HAP-1 (cell line): ENCODE measurements around the gene CEP290.
A peak's percentile ranks its signal among the peaks of the same experiment; 100 is the strongest.

Experiments used
- DNase-seq, 2 experiments: peaks; one replicate each; pipeline ENCODE4 v3.0.0-alpha.2; 2016 to 2020; ENCODE audit warnings: low spot score in 2 of 2
- H3K27me3 ChIP-seq: fragments of 250-450 bp; sonication (Bioruptor Pico); 2 replicates; pipeline ENCODE4 v1.5.1; 2020; ENCODE audit warnings: low read depth, mild to moderate bottlenecking, moderate library complexity
- H3K36me3 ChIP-seq: fragments of 250-450 bp; sonication (Bioruptor Pico); replicated peaks from 2 replicates; pipeline ENCODE4 v1.5.1; 2020; ENCODE audit warnings: mild to moderate bottlenecking
- H3K4me1 ChIP-seq: fragments of 250-450 bp; sonication (Bioruptor Pico); 2 replicates; pipeline ENCODE4 v1.5.1; 2020; ENCODE audit warnings: mild to moderate bottlenecking
- H3K4me3 ChIP-seq: fragments of 250-450 bp; sonication (Bioruptor Pico); 2 replicates; pipeline ENCODE4 v1.5.1; 2020; ENCODE audit warnings: mild to moderate bottlenecking, moderate library complexity
- H3K9me3 ChIP-seq: fragments of 250-450 bp; sonication (Bioruptor Pico); 2 replicates; pipeline ENCODE4 v1.5.1; 2020; ENCODE audit warnings: mild to moderate bottlenecking, moderate library complexity
- in situ Hi-C: fragments of 300-500 bp; cut with MboI; formaldehyde crosslinking; loops from 3 replicates; pipeline ENCODE4 v1.14.3; 2020; ENCODE audit warnings: low sequenced_read_pairs, inconsistent platforms, mixed read lengths

CEP290 gene, protein sequence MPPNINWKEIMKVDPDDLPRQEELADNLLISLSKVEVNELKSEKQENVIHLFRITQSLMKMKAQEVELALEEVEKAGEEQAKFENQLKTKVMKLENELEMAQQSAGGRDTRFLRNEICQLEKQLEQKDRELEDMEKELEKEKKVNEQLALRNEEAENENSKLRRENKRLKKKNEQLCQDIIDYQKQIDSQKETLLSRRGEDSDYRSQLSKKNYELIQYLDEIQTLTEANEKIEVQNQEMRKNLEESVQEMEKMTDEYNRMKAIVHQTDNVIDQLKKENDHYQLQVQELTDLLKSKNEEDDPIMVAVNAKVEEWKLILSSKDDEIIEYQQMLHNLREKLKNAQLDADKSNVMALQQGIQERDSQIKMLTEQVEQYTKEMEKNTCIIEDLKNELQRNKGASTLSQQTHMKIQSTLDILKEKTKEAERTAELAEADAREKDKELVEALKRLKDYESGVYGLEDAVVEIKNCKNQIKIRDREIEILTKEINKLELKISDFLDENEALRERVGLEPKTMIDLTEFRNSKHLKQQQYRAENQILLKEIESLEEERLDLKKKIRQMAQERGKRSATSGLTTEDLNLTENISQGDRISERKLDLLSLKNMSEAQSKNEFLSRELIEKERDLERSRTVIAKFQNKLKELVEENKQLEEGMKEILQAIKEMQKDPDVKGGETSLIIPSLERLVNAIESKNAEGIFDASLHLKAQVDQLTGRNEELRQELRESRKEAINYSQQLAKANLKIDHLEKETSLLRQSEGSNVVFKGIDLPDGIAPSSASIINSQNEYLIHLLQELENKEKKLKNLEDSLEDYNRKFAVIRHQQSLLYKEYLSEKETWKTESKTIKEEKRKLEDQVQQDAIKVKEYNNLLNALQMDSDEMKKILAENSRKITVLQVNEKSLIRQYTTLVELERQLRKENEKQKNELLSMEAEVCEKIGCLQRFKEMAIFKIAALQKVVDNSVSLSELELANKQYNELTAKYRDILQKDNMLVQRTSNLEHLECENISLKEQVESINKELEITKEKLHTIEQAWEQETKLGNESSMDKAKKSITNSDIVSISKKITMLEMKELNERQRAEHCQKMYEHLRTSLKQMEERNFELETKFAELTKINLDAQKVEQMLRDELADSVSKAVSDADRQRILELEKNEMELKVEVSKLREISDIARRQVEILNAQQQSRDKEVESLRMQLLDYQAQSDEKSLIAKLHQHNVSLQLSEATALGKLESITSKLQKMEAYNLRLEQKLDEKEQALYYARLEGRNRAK (N-terminal part only)

GRCh38 chr12:88141774-88142609 is at the start of gene CEP290, which contains the start of gene TMTC3:
CEP290 (minus strand) TSS chr12:88142088; CDS start chr12:88141307, 781 bp downstream.
TMTC3 (plus strand) TSS chr12:88142307; CDS start chr12:88148316, 6,009 bp downstream.
- Histone ChIP-seq H3K4me1 (peaks cover 28% of the 10 kb centered on the region), H3K27me3 (no peaks in the 10 kb centered on the region), H3K4me3 (peak within 1 kb of the TSS; percentile 80), H3K9me3 (no peaks in the 10 kb centered on the region), H3K36me3 (no peaks in the 10 kb centered on the region; the same call in 1 of the 2 replicates)
- in situ Hi-C loops: loop anchor here (10.0 to 25.0 kb wide), 2 partner anchors 423 to 845 kb away; no protein-coding TSS in a partner anchor
- peak; percentile 94 to 97 for DNase-seq

DNA sequence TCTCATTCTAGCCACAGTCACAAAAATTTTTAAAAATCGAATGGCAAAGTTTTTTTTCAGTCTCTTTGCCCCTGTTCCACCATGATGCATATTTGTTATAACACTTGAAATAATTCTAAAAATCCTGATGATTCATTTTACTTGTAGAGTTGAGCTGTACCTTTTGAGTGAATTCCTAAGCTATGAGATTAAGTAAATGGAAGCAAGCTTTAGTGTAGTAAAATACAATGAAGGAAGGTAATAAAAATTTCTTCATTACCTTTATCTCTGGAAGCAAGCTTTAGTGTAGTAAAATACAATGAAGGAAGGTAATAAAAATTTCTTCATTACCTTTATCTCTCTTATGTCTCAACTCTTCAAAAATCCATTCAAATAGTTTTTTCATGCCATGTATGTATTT is 46.3 kb upstream of the CEP290 start:
- Histone ChIP-seq H3K36me3 (no peaks in the 10 kb centered on the region), H3K9me3 (no peaks in the 10 kb centered on the region), H3K27me3 (no peaks in the 10 kb centered on the region), H3K4me3 (no peak overlapping the region), H3K4me1 (peaks cover 8% of the 10 kb centered on the region; the same call in 1 of the 2 replicates)
- no peak for DNase-seq
- in situ Hi-C loops: no loop called here

DNA sequence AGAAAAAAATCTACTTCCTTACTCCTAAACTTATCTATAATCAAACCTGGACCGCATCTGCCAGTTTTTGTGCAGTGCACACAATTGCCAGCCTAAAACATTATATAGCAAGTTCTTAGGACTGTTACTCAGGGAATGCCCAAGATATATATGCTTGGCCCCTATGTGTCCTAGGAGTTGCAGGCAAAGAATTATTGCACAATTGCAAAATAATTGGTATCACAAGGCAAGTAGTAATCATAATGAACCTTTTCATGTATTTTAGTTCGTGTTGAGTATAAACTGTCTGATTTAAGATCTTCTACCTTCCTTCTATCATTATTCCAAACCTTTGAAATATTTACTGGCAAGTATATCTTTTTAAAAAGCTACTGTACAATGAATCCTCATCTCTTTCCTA is 45.7 kb upstream of the CEP290 start:
- H3K36me3 ChIP-seq: no peaks in the 10 kb centered on the region
- H3K27me3 ChIP-seq: no peaks in the 10 kb centered on the region
- no peak overlapping the region for H3K4me3 ChIP-seq
- H3K4me1 ChIP-seq: peaks cover 11% of the 10 kb centered on the region
- DNase-seq: no peak
- in situ Hi-C loops: no loop called here
- H3K9me3 ChIP-seq: no peaks in the 10 kb centered on the region

GRCh38 chr12:88185988-88186387 is 44.1 kb upstream of the CEP290 start:
- in situ Hi-C loops: no loop called here
- Histone ChIP-seq H3K4me1 (peaks cover 11% of the 10 kb centered on the region), H3K27me3 (no peaks in the 10 kb centered on the region), H3K9me3 (no peaks in the 10 kb centered on the region), H3K36me3 (no peaks in the 10 kb centered on the region), H3K4me3 (no peak overlapping the region)
- no peak for DNase-seq

DNA sequence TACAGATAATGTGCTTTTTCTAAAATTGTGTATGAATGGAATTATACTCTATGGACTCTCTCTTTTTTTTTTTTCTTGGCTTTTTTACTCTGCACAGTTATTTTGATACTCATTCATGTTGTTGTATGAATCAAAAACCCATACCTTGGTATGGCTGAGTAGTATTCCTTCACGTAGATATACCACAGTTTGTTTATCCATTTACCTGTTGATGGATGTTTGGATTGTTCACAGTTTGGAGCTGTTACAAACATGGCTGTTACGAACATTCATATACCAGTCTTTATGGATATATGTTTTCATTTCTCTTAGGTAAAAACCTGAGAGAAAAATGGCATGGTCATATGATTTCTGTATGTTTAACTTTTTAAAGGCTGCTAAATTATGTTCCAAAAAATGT is 43.4 kb upstream of the CEP290 start:
- in situ Hi-C loops: no loop called here
- Histone ChIP-seq H3K36me3 (no peaks in the 10 kb centered on the region), H3K4me3 (no peak overlapping the region), H3K4me1 (peaks cover 11% of the 10 kb centered on the region), H3K27me3 (no peaks in the 10 kb centered on the region), H3K9me3 (no peaks in the 10 kb centered on the region)
- DNase-seq: no peak

DNA sequence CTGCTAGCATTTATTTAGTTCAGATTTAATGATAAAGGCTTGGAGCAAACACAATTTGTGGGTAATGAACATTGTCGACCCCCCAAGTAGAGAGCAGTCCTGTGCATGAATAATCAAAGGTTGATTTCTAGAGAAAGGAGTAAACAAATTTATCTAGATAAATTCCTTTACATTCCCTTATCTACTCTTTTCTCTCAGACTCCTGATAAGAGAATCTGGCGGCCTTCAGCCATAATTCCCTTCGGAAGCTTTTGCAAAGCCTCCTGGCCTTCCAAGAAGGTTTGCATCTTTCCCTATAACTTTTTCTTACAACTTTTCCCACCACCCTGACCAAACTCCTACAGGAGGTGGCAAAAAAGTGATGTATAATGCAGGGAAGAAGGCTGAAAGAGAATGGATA is 42.3 kb upstream of the CEP290 start:
- peaks cover 11% of the 10 kb centered on the region for H3K4me1 ChIP-seq
- in situ Hi-C loops: no loop called here
- no peaks in the 10 kb centered on the region for H3K27me3 ChIP-seq
- no peak for DNase-seq
- H3K9me3 ChIP-seq: no peaks in the 10 kb centered on the region
- H3K4me3 ChIP-seq: no peak overlapping the region
- no peaks in the 10 kb centered on the region for H3K36me3 ChIP-seq

DNA sequence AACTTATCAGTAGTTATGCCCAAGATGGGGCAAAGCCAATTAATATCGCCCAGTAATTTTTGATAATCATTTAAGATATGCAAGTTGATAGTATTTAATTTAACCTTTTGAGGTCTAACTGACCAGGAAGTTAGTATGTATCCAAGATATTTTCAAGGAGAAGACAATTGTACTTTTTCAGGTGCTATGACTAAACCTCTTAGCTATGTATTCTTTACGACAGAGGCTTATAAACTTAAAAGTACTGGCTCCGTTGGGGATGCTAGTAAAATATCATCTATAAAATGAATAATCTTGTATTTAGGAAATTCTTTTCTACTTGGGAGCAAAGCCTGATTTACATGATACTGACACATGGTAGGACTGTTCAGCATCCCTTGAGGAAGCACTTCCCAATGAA is 40.5 kb upstream of the CEP290 start:
- Histone ChIP-seq H3K9me3 (no peaks in the 10 kb centered on the region), H3K36me3 (no peaks in the 10 kb centered on the region), H3K4me1 (peaks cover 5% of the 10 kb centered on the region), H3K27me3 (no peaks in the 10 kb centered on the region), H3K4me3 (no peak overlapping the region)
- in situ Hi-C loops: no loop called here
- no peak for DNase-seq

DNA sequence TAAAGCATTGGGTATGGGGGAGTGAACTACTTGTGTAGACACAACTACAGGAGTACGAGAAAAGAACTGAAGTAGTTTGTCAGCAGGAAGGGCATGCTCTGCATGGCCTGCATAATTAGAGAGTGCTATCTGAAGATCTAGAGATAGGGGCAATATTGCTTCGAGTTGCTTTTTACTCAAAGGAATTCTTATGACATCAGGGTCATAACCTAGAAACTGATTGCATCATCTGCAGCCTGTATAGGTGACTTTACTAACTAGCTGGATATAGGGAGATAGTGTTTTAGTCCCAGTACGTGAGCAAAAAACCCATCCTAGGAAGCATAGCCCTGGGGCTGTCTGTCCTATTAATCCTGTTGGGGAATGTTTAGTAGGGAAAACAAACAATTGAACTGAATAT is 40.0 kb upstream of the CEP290 start:
- H3K36me3 ChIP-seq: no peaks in the 10 kb centered on the region
- no peak overlapping the region for H3K4me3 ChIP-seq
- H3K4me1 ChIP-seq: peaks cover 5% of the 10 kb centered on the region
- no peaks in the 10 kb centered on the region for H3K9me3 ChIP-seq
- DNase-seq: no peak
- H3K27me3 ChIP-seq: no peaks in the 10 kb centered on the region
- in situ Hi-C loops: no loop called here

DNA sequence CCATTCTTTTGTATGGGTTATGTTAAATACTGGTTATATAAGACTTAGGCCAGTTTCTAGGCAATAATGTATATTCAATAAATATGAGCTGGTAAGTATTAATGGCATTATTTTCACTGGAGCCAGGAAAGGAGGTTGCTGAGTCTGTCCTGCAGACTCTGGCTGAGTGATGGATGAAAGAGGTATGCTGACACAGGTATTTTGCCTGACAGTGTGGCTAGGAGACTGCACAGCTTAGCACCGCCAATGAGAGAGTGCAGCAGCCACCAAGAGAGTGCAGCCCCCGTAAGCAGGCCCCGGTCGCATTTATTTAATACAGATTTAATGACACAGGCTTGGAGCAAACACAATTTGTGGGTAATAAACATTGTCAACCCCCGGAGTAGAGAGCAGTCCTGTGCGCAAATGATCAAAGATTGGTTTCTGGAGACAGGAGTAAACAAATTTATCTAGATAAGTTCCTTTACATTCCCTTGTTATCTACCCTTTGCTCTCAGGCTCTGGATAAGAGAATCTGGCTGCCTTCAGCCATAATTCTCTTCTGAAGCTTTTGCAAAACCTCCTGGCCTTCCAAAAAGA is 37.6 kb upstream of the CEP290 start:
- peaks cover 4% of the 10 kb centered on the region for H3K36me3 ChIP-seq
- no peaks in the 10 kb centered on the region for H3K27me3 ChIP-seq
- no peak for DNase-seq
- peaks cover 3% of the 10 kb centered on the region; the same call in 1 of the 2 replicates for H3K4me1 ChIP-seq
- in situ Hi-C loops: no loop called here
- no peaks in the 10 kb centered on the region for H3K9me3 ChIP-seq
- H3K4me3 ChIP-seq: no peak overlapping the region

DNA sequence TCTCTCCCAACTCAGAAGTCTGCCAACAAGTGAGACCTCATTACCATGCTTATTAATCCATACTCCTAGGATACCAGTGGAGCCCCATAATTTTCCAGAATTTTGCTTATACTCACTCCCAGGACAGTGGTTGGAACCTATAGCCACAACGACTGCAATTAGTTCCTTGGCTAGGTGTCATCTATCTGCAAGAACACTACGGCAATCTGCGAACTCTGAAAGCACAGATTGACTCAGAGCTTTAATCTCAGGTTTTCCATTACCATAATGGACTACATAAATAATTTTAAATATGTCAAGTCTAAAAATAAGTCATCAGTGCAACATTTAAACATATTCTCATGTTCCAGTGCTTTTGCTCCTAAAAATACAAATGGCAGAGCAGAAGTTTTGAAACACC is 33.7 kb upstream of the CEP290 start:
- H3K36me3 ChIP-seq: peaks cover 12% of the 10 kb centered on the region
- DNase-seq: no peak
- H3K4me1 ChIP-seq: no peaks in the 10 kb centered on the region
- no peaks in the 10 kb centered on the region for H3K9me3 ChIP-seq
- no peak overlapping the region for H3K4me3 ChIP-seq
- no peaks in the 10 kb centered on the region for H3K27me3 ChIP-seq
- in situ Hi-C loops: no loop called here

- Histone ChIP-seq H3K27me3 (no peaks in the 10 kb centered on the region), H3K9me3 (no peaks in the 10 kb centered on the region), H3K4me1 (no peaks in the 10 kb centered on the region), H3K36me3 (peaks cover 12% of the 10 kb centered on the region), H3K4me3 (no peak overlapping the region)
- DNase-seq: no peak
- in situ Hi-C loops: no loop called here
Observed at GRCh38 chr12:88172844-88173407, 31.0 kb upstream of the CEP290 start.

DNA sequence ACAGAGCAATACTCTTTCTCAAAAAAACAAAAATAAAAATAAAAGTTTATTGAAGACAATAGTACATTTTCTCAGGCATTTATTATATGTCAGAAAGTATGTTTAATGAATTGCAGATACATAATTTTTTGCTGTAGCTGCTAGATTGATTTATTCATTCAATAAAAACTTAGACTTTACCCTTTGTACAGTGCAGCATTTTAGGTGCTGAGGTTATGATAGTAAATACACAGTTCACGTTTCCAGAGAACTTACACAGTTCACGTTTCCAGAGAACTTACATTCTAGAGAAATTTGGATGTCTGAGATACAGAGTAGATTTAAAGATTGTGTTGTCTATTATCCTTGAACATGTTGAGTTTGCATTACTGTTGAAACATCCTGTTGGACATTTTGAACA is 25.5 kb upstream of the CEP290 start:
- Histone ChIP-seq H3K27me3 (no peaks in the 10 kb centered on the region), H3K4me1 (no peaks in the 10 kb centered on the region), H3K4me3 (no peak overlapping the region), H3K36me3 (peaks cover 20% of the 10 kb centered on the region), H3K9me3 (no peaks in the 10 kb centered on the region)
- no peak for DNase-seq
- in situ Hi-C loops: no loop called here
